Fibroblast of skin of scalp (primary cell): Measurements from ENCODE around the gene ICAM2.
A peak's percentile ranks its signal among the peaks of the same experiment; 100 is the strongest.
"Not testable (repeated sequence)": the region's sequence is repeated elsewhere in the genome, so short reads cannot be mapped to it uniquely, and the experiment has no call there.

Experiments
- DNase-seq: peaks from one replicate; pipeline ENCODE4 v3.0.0-alpha.2; 2013

The ICAM2 gene

GRCh38 chr17:64008830-64009229, 11.6 kb downstream of the ICAM2 start:
- DNase-seq: no peak

- no peak for DNase-seq
These were observed 12.1 kb downstream of the ICAM2 start for GRCh38 chr17:64008346-64008745.

GRCh38 chr17:64007838-64008282, 12.6 kb downstream of the ICAM2 start:
- DNase-seq: no peak

GRCh38 chr17:64007089-64007837, 13.2 kb downstream of the ICAM2 start:
- DNase-seq: not testable (repeated sequence)

- DNase-seq: no peak
These were observed 13.9 kb downstream of the ICAM2 start for GRCh38 chr17:64006361-64007088.

- DNase-seq: no peak
These were observed 14.7 kb downstream of the ICAM2 start for GRCh38 chr17:64005734-64006167.

- DNase-seq: no peak
These were observed 15.3 kb downstream of the ICAM2 start for GRCh38 chr17:64004903-64005733.

- no peak for DNase-seq
These were observed 16.1 kb downstream of the ICAM2 start for GRCh38 chr17:64004218-64004770.

GRCh38 chr17:64003526-64004121, 16.8 kb downstream of the ICAM2 start:
- no peak for DNase-seq

GRCh38 chr17:64002658-64003525, 17.5 kb downstream of the ICAM2 start:
- no peak for DNase-seq

GRCh38 chr17:64001763-64002529, 18.5 kb downstream of the ICAM2 start:
- DNase-seq: no peak

- no peak for DNase-seq
These were observed 19.3 kb downstream of the ICAM2 start for GRCh38 chr17:64001091-64001579.

GRCh38 chr17:63999680-64000531, 20.5 kb downstream of the ICAM2 start:
- no peak for DNase-seq

GRCh38 chr17:63998721-63999679, 21.4 kb downstream of the ICAM2 start:
- no peak for DNase-seq

- DNase-seq: peak; percentile 65
These were observed 22.2 kb downstream of the ICAM2 start, which contains the start of gene PRR29 for GRCh38 chr17:63998050-63998720. Gene PRR29 (plus strand): TSS chr17:63998351. CDS start chr17:63998365, 14 bp downstream.

GRCh38 chr17:63997341-63998048, 22.9 kb downstream of the ICAM2 start:
- DNase-seq: no peak
